Astrocyte of the cerebellum (primary cell): ENCODE data around the gene AGPS.

Experiments
- DNase-seq: peaks from one replicate; pipeline ENCODE4 v3.0.0-alpha.2; 2011; ENCODE audit warnings: low read depth
- H3K4me3 ChIP-seq: 2 replicates; pipeline ENCODE4 v1.5.1; 2011; ENCODE audit warnings: mild to moderate bottlenecking, low read depth, low read length, moderate library complexity
- in situ Hi-C: cut with HindIII; loops from 2 replicates; pipeline ENCODE4 v1.10.0; 2017; ENCODE audit warnings: low sequenced_read_pairs
- TF ChIP-seq, protein P1 (sequence below): IDR thresholded peaks from 2 replicates; pipeline ENCODE4 v1.5.1; 2012; ENCODE audit warnings: low read length, low read depth, moderate library complexity, mild to moderate bottlenecking; ENCODE audit errors: missing control alignments

AGPS gene

DNA sequence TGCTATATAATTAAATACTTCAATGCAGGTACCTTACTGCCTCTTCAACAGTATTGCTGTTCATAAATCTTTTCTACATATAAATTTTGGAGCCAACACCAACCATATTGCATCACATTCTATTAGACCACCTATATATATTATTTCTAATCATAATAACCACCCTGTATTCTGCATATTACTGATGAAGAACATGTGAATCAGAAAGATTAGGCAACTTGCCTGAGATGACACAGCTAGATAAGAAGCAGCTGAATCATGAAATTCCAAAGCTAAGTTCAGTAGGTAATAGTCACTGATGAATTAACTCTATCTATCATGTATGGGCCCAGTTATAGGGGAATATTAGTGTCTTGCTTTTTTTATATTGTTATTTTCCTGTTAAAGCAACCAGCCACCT is 161.8 kb downstream of the AGPS start:
- TF ChIP-seq, protein P1, sequence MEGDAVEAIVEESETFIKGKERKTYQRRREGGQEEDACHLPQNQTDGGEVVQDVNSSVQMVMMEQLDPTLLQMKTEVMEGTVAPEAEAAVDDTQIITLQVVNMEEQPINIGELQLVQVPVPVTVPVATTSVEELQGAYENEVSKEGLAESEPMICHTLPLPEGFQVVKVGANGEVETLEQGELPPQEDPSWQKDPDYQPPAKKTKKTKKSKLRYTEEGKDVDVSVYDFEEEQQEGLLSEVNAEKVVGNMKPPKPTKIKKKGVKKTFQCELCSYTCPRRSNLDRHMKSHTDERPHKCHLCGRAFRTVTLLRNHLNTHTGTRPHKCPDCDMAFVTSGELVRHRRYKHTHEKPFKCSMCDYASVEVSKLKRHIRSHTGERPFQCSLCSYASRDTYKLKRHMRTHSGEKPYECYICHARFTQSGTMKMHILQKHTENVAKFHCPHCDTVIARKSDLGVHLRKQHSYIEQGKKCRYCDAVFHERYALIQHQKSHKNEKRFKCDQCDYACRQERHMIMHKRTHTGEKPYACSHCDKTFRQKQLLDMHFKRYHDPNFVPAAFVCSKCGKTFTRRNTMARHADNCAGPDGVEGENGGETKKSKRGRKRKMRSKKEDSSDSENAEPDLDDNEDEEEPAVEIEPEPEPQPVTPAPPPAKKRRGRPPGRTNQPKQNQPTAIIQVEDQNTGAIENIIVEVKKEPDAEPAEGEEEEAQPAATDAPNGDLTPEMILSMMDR: no peak
- DNase-seq: no peak
- no peak overlapping the region for H3K4me3 ChIP-seq
- in situ Hi-C loops: no loop called here

DNA sequence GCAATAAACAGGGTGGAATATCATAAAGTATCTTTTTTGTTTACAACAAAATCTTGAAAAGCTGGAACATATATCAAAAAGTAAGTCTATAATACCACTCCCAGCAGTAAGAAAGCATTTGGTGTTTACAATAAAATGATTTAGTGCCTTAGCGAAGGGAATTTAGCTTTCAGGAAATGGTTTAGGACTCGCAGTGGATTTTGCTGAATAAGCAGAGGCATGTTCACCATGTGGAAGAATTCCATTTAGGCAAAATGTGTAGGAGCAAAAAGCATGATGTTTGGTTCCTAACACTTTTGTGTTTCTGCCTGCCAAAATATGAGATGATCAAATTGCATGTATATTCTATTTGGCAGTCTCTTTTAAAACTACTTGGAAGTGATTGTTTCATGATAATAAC is 163.6 kb downstream of the AGPS start:
- TF ChIP-seq, protein P1: no peak
- H3K4me3 ChIP-seq: no peak overlapping the region
- DNase-seq: no peak
- in situ Hi-C loops: no loop called here

DNA sequence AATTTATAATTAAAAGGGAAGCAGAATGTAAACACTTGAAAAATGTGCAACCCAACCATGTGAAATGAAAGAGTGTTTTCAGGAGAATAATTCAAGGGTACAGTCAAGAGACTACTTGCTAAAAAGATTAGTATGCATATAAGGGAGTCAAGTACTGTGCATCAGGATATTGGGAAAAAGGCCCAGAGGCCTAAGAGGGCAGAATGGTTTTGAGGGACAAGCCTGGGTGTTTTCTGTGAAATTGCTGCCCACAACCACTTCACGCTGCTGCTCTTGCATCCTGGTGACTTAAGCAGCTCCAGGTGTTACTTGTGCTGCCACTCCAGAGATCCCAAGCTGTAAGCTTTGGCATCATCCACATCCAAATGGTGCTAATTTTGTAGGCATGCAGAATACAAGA is 165.2 kb downstream of the AGPS start:
- TF ChIP-seq, protein P1: no peak
- in situ Hi-C loops: no loop called here
- no peak for DNase-seq
- no peak overlapping the region for H3K4me3 ChIP-seq

DNA sequence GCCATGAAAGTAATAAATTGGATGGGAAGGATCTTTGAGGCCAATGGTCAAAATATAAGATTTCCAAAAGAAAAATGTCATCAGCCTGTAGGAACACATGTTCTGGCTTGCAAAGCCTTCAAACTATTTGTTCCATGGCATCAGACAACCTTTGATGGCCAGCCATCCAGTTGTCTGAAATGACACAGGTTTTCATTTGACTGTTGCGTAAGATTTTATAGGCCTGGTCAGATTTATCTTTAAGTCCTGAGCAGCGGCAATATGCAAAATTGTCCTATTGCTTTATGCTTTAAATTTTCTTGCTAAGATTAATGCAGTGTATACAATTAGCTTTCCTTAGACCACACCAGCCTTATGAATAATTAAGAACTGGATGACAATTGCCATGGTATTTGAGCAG is 167.1 kb downstream of the AGPS start:
- no peak overlapping the region for H3K4me3 ChIP-seq
- TF ChIP-seq, protein P1: no peak
- in situ Hi-C loops: no loop called here
- no peak for DNase-seq

DNA sequence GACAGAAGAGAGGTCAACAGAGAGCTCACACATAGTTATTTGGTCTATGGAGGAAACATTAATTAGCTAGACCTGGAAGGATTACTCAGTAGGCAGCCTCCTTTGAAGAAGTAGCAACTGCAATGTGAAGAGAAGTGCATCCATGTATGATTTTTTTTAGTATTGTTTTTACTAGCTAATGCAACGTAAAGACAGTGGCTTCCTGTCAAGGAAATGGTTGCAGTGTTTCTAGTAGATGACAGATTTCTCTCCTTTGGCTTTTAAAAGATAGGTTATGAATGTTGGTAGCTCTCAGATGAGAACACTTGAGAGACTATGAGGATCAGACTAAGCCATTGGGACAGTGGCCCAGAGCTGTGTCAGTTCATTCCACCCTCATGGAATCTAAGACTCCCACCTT is 175.8 kb downstream of the AGPS start:
- TF ChIP-seq, protein P1: no peak
- DNase-seq: no peak
- in situ Hi-C loops: no loop called here
- H3K4me3 ChIP-seq: no peak overlapping the region

DNA sequence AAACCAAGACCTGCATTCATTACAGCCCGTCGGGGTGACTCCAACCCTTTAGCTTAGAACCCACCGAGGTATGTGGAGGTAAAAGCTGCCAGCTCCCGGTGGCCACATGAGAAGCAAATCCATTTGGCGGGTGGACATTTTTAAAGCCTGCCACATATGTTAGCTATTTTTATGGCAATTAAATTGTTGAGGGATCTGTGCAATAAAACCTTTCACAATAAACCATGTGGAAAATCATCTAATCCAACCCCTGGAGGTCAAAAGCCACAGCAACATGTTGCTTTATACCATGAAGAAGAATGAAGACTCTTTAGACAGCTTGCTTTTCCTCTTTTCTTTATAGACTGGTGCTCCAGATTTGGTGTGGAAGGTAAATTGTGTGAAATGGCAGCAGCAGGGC is 176.3 kb downstream of the AGPS start:
- H3K4me3 ChIP-seq: no peak overlapping the region
- DNase-seq: no peak
- TF ChIP-seq, protein P1: no peak
- in situ Hi-C loops: no loop called here

DNA sequence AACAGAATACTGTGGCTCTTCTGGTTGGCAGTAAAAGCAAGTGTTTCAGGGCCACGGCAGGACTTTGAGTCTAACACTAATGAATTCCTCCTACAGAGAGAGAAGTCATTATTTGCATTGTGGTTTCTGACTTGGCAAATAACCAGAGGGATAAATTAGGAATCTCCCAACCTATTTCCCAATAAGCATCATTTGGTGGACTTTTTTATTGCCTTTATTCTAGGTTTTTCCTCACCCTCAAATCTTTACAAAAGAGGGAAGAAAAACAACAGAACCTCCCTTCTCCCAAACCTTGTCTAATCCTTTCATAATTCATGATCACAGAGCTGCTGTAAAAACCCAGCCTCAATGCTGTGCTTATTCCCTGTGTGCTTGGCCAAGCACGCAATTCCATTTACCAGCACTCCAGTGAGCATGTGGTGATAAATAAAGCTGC is 179.7 kb downstream of the AGPS start:
- TF ChIP-seq, protein P1: no peak
- DNase-seq: peak; percentile 4
- in situ Hi-C loops: no loop called here
- H3K4me3 ChIP-seq: no peak overlapping the region
